HepG2 (cell line): Measurements from ENCODE around the gene TUBA4B. TPM values are rescaled to one million over a fixed set of nuclear protein-coding genes. Genes with fewer than 3 reads are reported as not detected.
A peak's percentile ranks its signal among the peaks of the same experiment; 100 is the strongest.

Experiments
- KLF9 ChIP-seq: IDR thresholded peaks from 2 replicates; pipeline ENCODE4 v1.6.1; 2016; ENCODE audit warnings: low read depth
- SIX1 ChIP-seq: sonication (generic); formaldehyde crosslinking; IDR thresholded peaks from 2 replicates; pipeline ENCODE4 v1.4.0; 2020; ENCODE audit warnings: missing genetic modification reagents, borderline replicate concordance
- ZBTB7A ChIP-seq: sonication (generic); formaldehyde crosslinking; IDR thresholded peaks from 2 replicates; pipeline ENCODE4 v1.8.0; 2022; ENCODE audit warnings: mild to moderate bottlenecking, missing genetic modification reagents
- ZBTB7B ChIP-seq: sonication (generic); formaldehyde crosslinking; IDR thresholded peaks from 2 replicates; pipeline ENCODE4 v1.4.0; 2020; ENCODE audit warnings: missing genetic modification reagents
- ZNF318 ChIP-seq: sonication (generic); formaldehyde crosslinking; IDR thresholded peaks from 2 replicates; pipeline ENCODE4 v1.4.0; 2020; ENCODE audit warnings: mild to moderate bottlenecking, missing genetic modification reagents
- ZNF646 ChIP-seq: sonication (generic); formaldehyde crosslinking; IDR thresholded peaks from 2 replicates; pipeline ENCODE4 v1.9.0; 2021; ENCODE audit warnings: mild to moderate bottlenecking, missing genetic modification reagents
- ZNF737 ChIP-seq: sonication (generic); formaldehyde crosslinking; IDR thresholded peaks from 2 replicates; pipeline ENCODE4 v1.5.0; 2020; ENCODE audit warnings: missing genetic modification reagents, mild to moderate bottlenecking, borderline replicate concordance
- ZSCAN22 ChIP-seq: sonication (generic); formaldehyde crosslinking; IDR thresholded peaks from 2 replicates; pipeline ENCODE4 v1.4.0; 2020; ENCODE audit warnings: mild to moderate bottlenecking, missing genetic modification reagents
- polyA plus RNA-seq, 8 experiments: library from polyadenylated mRNA; depleted of rRNA in 3 of 8; stranded (reverse) in 7 of 8; unstranded in 1 of 8; fragments of >200 nt; fragmentation: Illumina TruSeq in 4 of 8; extraction: Trizol in 4 of 8; gene quantifications; 2 replicates each; pipeline versions ENCODE4 v1.2.1 to v1.2.3, GENCODE V29; 2011 to 2016; ENCODE audit warnings: low read depth in 4 of 8, missing spikeins in 1 of 8, mixed read lengths in 1 of 8; ENCODE audit not compliant: insufficient read depth in 1 of 8
- total RNA-seq, 5 experiments: library from RNA; depleted of rRNA; stranded (reverse); fragments of >200 nt; fragmentation: Illumina TruSeq; extraction: Trizol; gene quantifications; 2 replicates each; pipeline ENCODE4 v1.2.3, GENCODE V29; 2016; ENCODE audit warnings: low read depth in 1 of 5
- TF ChIP-seq, protein P1 (sequence below): sonication (generic); formaldehyde crosslinking; IDR thresholded peaks from 2 replicates; pipeline ENCODE4 v1.5.0; 2020; ENCODE audit warnings: missing genetic modification reagents, mild to moderate bottlenecking, borderline replicate concordance

Gene TUBA4B
- total and polyA plus RNA-seq, 2 of the 13 experiments (the other 11 are each of a cell fraction or from before 2014, with no cell fraction given): 0.18 to 0.22 TPM

DNA sequence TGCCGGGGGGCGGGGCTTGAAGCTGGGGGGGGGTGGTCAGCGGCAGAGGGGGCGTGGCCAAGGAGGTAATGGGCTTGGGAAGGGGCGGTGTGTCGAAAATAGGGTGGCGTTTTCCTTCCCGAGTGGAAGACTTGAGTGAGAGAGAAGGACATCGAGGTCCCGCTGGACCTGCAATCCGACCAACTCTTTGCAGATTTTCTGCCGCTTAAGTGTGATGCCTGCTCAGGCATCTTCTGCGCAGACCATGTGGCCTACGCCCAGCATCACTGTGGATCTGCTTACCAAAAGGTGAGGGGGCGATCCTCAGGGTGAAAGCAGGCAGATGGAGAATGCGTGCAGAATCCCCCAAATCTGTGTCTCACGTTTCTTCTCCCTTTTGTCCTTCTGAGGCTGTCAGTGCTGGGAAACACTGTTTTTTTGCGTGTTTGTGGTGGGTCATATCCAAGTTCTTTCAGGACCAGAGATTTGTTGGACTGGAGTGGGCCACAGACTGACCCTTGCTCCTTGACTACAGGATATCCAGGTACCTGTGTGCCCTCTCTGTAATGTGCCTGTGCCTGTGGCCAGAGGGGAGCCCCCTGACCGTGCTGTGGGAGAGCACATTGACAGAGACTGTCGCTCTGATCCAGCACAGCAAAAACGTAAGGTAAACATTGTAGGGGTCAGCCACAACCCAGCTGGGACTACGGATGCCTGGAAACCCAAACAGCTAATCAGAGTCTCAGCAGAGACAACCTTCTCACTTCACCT is 45.7 kb upstream of the TUBA4B start (continued):
- TF ChIP-seq ZBTB7A (no peak), ZNF646 (CRISPR knock-in tag) (no peak), ZBTB7B (peak; percentile 16; the same call in 1 of the 2 replicates), ZNF737 (CRISPR knock-in tag) (no peak), ZSCAN22 (CRISPR knock-in tag) (no peak), SIX1 (CRISPR knock-in tag) (no peak), KLF9 (CRISPR knock-in tag) (no peak; the same call in 1 of the 2 replicates), ZNF318 (no peak; the same call in 1 of the 2 replicates)
- TF ChIP-seq, protein P1, sequence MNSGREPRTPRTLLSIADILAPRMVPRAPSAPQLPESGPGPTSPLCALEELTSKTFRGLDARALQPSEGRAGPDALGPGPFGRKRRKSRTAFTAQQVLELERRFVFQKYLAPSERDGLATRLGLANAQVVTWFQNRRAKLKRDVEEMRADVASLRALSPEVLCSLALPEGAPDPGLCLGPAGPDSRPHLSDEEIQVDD (CRISPR knock-in tag): no peak
